Middle frontal gyrus (tissue), 1 donor: ENCODE measurements around the gene VWA5B1.
"Not testable (repeated sequence)": the region's sequence is repeated elsewhere in the genome, so short reads cannot be mapped to it uniquely, and the experiment has no call there.

Source experiments
- DNase-seq: peaks from one replicate; pipeline ENCODE4 v3.0.0-alpha.2; 2015; ENCODE audit warnings: low spot score; ENCODE audit errors: extremely low spot score

Gene VWA5B1, protein sequence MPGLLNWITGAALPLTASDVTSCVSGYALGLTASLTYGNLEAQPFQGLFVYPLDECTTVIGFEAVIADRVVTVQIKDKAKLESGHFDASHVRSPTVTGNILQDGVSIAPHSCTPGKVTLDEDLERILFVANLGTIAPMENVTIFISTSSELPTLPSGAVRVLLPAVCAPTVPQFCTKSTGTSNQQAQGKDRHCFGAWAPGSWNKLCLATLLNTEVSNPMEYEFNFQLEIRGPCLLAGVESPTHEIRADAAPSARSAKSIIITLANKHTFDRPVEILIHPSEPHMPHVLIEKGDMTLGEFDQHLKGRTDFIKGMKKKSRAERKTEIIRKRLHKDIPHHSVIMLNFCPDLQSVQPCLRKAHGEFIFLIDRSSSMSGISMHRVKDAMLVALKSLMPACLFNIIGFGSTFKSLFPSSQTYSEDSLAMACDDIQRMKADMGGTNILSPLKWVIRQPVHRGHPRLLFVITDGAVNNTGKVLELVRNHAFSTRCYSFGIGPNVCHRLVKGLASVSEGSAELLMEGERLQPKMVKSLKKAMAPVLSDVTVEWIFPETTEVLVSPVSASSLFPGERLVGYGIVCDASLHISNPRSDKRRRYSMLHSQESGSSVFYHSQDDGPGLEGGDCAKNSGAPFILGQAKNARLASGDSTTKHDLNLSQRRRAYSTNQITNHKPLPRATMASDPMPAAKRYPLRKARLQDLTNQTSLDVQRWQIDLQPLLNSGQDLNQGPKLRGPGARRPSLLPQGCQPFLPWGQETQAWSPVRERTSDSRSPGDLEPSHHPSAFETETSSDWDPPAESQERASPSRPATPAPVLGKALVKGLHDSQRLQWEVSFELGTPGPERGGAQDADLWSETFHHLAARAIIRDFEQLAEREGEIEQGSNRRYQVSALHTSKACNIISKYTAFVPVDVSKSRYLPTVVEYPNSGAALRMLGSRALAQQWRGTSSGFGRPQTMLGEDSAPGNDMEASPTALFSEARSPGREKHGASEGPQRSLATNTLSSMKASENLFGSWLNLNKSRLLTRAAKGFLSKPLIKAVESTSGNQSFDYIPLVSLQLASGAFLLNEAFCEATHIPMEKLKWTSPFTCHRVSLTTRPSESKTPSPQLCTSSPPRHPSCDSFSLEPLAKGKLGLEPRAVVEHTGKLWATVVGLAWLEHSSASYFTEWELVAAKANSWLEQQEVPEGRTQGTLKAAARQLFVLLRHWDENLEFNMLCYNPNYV

GRCh38 chr1:20290624-20291597 is at the start of gene VWA5B1:
TSS of gene VWA5B1 (plus strand) at chr1:20290875. CDS start at chr1:20310602, 19,727 bp downstream.
- DNase-seq, result no peak

DNA sequence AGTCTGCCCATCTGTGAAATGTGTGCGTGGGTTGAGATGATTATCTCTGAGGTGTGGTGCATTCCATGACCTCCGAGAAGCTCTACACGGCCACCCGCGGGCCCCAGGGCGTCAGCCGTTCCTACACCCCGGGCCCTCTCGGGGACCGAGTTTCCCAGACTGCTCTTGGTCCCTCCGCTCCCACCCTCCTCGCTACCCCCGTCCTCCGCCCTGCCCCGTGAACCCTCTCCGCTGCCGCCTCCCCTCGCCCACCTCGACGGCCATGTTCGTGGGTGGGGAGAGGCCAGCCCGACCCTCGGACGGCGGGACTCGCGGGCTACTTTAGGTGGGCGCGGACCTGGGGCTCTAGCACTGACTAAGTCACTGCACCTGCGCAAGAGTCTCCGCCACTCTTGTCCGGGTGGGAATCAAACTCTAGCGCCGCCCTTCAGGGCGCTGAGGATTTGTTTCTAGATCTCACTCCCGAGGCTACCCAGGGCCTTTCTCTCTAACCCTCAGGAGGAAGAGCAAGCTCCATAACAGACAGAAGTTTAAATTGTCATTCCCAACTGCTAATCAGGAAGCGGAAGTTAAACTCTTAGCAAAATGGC is 47.7 kb upstream of the VWA5B1 start:
- no peak for DNase-seq

- no peak for DNase-seq
Measured at GRCh38 chr1:20248971-20249612, 41.6 kb upstream of the VWA5B1 start.

DNA sequence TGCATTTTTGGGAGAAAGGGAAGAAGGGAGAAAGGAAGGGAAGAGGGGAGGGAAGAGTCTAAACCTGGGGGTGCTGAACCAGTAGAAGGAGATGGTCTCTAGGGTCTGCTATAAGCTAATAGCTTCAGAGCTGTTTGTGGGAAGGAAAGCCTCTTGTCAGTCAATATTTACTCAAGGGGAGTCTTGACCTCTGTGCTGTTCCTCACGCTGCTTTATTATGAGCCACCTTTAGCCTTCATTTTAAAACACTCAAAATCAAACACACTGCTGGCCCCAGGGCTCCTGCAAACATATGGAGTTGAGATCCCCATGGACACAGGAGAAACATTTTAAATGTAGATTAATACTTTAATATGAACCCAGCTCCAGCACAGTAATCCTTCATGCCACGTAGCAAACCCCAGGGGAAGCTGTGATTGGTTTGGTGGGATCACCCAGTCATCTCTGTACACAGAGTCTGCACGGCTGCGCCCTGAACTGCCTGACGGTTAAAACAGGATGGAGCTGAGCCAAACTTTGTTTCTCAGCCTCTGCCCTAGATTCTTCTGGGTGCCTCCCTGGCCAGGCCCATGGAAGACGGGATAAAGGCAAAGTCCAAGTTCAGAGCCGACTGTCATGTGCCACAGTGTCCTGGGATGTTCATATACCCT is 40.2 kb upstream of the VWA5B1 start:
- DNase-seq, result no peak

DNA sequence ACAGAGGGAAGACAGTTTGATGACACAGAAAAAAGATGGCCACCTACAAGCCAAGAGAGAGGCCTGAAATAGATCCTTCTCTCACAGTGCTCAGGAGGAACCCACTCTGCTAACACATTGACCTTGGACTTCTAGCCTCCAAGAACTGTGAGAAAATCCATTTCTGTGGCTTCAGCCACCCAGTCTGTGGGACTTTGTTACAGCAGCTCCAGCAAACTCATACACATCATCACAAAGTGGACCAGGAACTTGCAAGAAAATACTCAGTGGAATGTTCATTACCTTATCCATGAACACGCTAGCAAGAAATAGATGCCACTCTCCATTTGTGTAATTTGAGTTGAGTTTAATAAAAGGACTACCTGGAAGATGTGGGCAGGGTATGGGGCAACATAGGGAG is 38.1 kb upstream of the VWA5B1 start:
- DNase-seq, result no peak

GRCh38 chr1:20255666-20256065 is 35.0 kb upstream of the VWA5B1 start:
- peak; percentile 26 for DNase-seq

DNA sequence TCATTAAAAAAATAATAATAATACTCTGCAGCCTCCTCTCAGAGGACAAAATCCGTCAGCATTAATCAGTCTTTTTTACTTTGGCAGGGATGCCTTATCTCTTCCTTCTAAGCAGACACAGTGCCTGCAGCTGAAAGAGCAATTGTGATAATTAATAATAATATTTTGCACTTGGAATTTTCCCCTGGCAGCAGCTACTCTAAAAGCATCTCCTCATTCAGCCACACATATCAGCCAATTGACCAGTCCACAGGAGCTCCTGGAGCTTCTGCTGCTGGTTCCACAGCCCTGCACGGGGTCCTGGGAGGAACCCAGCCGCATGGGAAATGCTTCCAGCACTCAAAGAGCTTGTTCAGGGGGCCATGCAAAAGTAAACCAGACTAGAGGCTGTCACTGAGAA is 31.0 kb upstream of the VWA5B1 start:
- no peak for DNase-seq

GRCh38 chr1:20261095-20261494 is 29.6 kb upstream of the VWA5B1 start:
- DNase-seq, result no peak

- DNase-seq, result no peak
Measured at GRCh38 chr1:20262810-20263534, 27.7 kb upstream of the VWA5B1 start.

DNA sequence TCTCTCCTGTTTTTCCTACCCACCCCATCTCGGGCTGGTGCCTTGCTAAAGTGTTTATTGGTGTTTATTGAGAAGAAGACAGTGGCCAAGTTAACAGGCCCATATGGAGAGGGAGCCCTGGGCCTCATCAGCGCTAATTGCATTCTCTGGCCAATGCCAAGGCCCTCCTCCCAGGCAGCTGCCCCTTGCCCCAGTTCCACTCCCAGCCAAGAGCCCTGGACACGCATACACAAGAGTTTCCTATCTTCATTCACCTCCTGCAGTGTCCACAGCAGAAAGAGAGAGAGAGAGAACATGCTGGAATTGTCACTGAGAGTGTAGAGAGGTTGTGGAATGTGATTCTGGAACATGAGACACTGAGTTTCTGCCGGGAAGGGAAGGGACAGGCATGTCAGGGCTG is 25.4 kb upstream of the VWA5B1 start:
- no peak for DNase-seq

DNA sequence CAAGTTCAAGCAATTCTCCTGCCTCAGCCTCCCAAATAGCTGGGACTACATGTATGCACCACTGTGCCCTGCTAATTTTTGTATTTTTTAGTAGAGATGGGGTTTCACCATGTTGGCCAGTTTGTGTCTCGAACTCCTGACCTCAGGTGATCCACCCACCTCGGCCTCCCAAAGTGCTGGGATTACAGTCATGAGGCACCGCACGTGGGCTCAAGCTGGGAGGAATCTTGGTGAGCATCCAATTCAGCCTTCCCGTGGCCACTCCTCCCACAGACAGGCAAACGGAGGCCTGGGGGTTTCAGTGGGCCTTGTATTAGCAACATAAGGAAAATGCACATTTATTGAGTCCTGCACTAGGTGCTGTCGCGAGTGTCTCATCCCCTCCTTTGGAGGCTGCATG is 24.5 kb upstream of the VWA5B1 start:
- no peak for DNase-seq

GRCh38 chr1:20266642-20267041 is 24.0 kb upstream of the VWA5B1 start:
- DNase-seq, result no peak

DNA sequence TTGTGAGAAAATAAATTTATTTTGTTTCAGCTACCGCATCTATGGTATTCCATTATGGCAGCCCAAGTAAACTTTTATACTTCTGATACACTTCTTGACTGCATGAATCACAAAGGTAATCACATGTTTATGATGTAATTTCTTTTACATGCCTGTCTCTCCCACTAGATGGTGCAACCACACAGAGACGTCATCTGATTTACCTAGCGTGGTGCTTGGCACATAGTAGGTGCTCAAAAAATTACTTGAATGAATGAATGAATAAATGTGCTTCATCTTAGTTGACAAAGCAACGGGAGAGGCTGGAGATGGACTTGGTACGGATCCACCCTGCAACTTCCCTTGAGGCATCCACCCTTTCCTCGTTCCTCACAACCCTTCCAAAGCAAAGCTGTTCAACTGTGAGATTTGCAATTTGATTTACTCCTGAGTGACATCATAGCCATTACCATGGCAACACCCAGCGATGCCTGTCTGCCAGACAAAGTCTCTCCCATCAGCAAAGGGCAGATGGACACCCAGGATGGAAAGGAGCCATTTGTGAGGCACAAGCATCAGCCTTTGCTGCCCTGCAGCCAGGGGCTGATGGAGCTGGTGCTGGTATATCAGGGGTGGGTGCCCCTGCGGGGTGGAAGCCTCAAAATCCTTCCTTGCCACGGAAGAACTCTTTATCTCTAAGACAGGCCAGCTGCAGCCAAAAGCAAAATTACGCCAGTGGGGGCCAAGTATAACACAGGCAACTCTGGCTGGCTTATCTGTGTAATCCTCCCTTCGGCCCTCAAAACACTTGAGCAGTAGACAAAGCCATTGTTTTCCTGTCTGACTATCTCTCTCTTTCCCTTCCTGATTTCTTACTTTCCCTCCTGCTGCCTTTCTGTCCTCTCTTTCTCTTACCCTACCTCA is 18.9 kb upstream of the VWA5B1 start:
- no peak for DNase-seq

- DNase-seq, result not testable (repeated sequence)
Measured at GRCh38 chr1:20273716-20274115, 17.0 kb upstream of the VWA5B1 start.

GRCh38 chr1:20275319-20275925 is 15.3 kb upstream of the VWA5B1 start:
- no peak for DNase-seq

GRCh38 chr1:20276485-20277159 is 14.1 kb upstream of the VWA5B1 start:
- DNase-seq, result no peak
